Measurements from ENCODE around the gene GGA1.

DNA sequence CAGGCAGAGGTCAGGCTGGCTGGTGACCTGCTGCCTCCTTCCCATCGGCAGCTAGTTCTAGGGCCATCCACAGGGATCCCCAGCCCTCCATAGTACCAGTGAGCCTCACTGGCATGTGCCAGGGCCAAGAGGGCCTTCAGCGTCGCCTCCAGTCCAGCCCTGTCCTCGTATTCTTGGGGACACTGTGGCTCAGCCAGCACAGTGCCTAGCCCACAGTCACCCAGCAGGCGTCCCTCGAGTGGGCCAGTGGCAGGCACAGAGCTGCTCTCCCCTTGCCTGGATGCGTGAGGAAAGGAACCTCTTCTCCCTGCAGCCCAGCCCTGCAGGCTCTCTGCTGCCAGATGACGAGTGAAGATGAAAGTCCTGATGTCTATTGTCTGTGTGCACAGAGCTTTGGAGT lies 20.2 kb downstream of the GGA1 start:
- no peak for TF ChIP-seq EZH2 (IDR thresholded peaks at IDR 0.05; ENCODE audit: borderline replicate concordance, insufficient read depth, low read depth, low read length, poor library complexity, severe bottlenecking)
- TF ChIP-seq, protein P1, sequence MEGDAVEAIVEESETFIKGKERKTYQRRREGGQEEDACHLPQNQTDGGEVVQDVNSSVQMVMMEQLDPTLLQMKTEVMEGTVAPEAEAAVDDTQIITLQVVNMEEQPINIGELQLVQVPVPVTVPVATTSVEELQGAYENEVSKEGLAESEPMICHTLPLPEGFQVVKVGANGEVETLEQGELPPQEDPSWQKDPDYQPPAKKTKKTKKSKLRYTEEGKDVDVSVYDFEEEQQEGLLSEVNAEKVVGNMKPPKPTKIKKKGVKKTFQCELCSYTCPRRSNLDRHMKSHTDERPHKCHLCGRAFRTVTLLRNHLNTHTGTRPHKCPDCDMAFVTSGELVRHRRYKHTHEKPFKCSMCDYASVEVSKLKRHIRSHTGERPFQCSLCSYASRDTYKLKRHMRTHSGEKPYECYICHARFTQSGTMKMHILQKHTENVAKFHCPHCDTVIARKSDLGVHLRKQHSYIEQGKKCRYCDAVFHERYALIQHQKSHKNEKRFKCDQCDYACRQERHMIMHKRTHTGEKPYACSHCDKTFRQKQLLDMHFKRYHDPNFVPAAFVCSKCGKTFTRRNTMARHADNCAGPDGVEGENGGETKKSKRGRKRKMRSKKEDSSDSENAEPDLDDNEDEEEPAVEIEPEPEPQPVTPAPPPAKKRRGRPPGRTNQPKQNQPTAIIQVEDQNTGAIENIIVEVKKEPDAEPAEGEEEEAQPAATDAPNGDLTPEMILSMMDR (IDR thresholded peaks at IDR 0.05) = no peak

Measured in B cell (primary cell).